Measurements from ENCODE around the gene DYSF.

Gene DYSF

GRCh38 chr2:71605173-71605641 lies 151.8 kb downstream of the DYSF start:
- DNase-seq: no peak

GRCh38 chr2:71605781-71606241 lies 152.4 kb downstream of the DYSF start:
- DNase-seq: no peak

DNA sequence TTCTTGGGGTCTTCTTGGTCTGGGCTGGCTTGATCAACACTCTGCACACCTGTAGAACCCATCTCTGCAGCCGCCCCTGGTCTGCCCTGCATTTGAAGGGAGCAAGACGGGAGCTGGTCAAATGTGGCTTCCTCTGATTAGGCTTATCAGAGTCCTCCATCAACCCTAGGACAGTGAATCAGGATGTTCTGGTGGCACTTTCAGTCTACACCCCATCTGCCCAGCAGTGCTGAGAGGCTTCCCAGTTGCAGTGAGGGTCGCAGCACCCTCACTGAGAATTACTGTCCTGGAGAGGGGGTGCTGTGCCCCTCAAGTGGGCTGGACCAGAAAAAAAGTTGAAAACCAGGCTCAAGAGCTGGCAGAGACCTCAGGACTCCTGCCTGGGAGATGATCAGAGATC lies 152.9 kb downstream of the DYSF start:
- DNase-seq: no peak

DNA sequence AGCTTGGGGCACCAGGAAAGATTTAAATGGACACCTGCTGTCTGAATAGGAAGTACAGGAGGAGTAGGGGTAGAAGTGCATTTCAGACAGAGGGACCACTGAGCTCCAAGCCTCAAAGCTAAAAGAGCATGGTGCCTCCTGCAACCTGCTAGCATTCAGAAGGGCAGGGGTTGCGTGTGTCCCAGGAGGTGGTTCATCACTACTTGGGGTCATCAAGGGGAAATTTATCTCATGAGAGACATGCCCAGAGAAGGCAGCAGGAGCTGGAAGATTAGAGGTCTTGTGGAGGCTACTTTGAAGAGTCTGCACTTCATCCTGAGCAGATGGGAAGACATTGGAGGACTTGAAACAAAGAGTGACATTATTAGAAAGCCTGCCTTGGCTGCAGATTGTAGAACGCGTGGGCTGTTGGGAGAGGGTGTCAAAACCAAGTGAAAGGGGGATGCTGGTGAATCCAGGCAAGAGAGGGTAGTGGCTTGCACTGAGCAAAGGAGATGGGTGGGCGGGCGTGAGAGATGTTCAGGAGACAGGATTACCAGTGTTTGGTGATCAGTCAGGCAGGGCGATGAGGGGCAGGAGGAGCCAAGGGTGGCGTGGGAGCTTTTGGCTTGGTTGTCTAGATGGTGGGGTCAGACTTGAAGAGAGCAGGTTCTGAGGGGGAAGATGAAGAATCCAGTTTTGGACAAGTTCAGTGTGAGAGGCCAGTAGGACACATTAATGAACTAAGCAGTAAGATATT lies 154.0 kb downstream of the DYSF start:
- no peak for DNase-seq

GRCh38 chr2:71608034-71608433 lies 154.7 kb downstream of the DYSF start:
- no peak for DNase-seq

DNA sequence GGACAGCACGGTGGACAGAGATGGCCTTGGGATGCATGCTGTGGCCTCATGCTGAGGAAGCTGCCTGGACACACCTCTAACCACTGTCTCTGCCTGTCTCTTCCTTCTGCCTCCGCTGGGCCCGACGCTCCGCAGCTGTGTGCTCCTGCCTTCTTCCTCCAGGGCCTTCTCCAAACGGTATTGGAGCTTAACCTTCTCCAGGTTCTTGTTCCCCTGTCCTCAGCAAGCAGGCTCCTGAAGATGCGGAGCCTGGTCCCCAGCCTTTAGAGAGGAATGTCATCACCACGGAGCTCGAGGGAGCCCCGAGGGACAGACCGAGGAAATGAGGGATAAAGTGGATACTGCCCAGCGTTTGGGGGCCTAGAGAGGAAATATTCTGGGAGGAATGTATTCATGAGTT lies 155.1 kb downstream of the DYSF start:
- DNase-seq: no peak

GRCh38 chr2:71609029-71609428 lies 155.7 kb downstream of the DYSF start:
- no peak for DNase-seq

DNA sequence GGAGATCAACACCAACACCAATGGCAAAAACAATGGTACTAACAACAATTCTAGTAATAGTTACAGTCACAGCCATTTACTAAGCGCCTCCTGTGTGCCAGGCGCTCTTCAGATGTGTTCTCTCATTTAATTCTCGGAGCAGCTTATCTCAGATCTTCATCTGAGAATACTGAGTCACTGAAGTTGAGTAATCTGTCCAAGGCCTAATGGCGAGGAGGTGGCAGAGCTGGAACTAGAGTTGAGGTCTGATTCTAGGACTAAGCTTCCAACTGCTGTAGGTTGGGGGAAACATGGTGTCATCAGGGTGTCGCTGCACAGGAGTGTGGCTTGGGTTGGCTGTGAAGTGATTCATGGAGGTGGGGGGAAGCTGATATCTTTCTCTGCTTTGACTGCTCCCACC lies 156.1 kb downstream of the DYSF start:
- no peak for DNase-seq

- DNase-seq: no peak
Observed at GRCh38 chr2:71609958-71610357, 156.6 kb downstream of the DYSF start.

- DNase-seq: no peak
Observed at GRCh38 chr2:71610671-71611070, 157.3 kb downstream of the DYSF start.

DNA sequence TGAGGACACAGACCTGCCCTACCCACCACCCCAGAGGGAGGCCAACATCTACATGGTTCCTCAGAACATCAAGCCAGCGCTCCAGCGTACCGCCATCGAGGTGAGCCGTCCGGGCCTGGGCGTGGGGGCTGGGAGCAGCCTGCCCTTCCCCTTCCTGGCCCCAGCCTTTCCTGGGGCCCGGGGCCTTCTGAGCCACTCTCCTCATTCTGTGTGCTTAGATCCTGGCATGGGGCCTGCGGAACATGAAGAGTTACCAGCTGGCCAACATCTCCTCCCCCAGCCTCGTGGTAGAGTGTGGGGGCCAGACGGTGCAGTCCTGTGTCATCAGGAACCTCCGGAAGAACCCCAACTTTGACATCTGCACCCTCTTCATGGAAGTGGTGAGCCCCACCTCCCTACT lies 157.9 kb downstream of the DYSF start:
- no peak for DNase-seq

DNA sequence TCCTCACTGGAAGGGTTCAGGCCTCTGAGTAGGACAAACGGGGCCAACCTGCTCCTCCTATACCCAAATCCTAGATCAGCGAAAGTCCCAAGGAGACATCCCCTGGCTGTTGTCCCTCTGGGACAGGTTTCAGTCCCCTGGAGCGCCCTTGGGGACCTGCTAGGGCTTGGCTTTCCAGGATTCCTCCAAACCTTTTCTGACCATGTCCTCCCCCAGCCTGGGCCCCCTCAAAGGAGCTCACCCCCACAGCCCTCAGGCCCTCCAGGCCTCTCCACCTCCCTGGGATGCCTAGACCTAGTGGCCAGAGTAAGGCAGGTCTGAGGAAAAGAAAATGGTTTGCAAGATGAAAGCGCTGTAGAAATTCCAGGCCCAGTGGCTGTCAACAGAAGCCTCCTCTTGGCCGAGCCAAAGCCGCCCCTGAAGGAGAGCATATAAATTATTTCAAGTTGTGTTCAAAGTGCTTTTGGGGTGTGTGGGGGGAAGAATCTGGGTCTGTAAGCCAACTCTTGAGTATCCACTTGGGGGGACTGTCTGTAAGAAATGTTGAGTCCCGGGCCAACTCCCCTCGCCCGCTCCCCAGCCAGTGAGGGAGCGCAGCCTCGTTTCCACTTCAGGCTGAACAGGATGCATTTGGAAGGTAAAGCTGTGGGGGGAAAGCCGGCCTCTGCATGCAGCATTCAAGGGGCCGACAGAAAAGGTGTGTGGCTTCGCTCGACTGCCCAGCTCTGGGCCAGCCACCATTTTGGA lies 158.6 kb downstream of the DYSF start:
- no peak for DNase-seq

DNA sequence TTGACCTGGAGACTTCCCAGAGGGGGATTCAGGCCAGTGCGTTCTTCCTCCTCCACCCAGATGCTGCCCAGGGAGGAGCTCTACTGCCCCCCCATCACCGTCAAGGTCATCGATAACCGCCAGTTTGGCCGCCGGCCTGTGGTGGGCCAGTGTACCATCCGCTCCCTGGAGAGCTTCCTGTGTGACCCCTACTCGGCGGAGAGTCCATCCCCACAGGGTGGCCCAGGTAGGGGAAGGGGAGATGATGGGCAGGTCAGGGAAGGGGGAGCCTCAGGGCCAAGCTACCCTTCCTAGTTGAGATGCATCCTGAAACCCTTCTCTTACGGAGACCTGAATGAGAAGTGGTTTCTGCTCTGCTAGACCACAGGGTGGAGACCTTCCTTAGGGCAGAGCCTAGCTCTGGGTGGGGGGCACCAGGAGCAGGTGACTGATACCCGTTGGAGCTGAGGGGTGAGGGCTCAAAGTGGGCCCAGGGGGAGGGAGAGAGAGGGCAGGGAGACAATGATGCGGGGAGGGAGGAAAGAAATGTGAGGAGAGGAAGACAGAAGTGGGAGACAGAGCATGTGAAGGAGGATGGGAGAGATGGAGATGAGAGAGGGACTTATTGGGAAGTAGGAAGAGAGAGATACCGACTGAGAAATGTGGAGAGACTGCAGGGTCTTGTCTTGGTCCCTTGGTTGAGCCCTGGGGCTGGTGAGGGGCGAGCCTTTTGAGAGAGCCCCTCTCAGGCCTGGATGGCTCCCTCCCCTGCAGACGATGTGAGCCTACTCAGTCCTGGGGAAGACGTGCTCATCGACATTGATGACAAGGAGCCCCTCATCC lies 159.4 kb downstream of the DYSF start:
- DNase-seq: no peak

- no peak for DNase-seq
Observed at GRCh38 chr2:71613403-71613952, 160.1 kb downstream of the DYSF start.

- no peak for DNase-seq
Observed at GRCh38 chr2:71613953-71614925, 160.9 kb downstream of the DYSF start.

DNA sequence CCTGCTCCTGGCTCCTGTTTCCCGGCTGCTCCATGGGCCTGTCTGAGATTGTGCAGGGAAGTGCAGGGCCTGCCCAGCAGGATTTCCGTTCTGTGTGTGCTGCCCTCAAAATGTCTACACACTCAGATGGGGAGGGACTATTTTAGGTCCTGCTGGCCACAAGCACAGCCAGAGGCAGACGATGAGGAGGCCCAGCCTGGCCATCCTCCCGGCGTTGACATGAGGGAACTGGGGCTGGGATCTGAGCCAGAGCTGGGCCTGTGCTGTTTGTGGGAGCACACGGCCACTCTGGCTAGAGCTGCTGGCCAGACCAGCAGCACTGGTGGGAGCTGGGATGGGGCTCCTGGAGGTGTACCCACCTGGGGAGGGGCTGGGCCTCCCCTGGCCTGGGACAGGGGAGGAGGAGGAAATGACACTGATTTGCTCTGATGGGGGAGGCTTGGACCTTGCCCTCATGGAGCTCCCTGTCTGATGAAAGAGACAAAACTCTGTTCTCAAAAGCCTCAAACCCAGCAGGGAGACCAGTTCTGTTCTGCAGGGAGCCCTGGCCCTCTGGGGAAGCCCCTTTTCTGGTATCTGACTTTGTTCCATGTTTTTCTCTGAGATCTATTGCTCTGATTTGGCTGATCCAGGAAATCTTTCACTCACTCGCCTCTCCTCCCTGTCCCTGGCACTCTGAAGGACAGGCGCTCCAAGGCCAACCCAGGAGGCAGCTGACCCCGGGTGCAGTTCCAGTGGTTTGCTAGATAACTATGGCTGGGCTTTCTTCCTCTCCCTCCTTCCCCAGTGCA lies 161.8 kb downstream of the DYSF start:
- no peak for DNase-seq

DNA sequence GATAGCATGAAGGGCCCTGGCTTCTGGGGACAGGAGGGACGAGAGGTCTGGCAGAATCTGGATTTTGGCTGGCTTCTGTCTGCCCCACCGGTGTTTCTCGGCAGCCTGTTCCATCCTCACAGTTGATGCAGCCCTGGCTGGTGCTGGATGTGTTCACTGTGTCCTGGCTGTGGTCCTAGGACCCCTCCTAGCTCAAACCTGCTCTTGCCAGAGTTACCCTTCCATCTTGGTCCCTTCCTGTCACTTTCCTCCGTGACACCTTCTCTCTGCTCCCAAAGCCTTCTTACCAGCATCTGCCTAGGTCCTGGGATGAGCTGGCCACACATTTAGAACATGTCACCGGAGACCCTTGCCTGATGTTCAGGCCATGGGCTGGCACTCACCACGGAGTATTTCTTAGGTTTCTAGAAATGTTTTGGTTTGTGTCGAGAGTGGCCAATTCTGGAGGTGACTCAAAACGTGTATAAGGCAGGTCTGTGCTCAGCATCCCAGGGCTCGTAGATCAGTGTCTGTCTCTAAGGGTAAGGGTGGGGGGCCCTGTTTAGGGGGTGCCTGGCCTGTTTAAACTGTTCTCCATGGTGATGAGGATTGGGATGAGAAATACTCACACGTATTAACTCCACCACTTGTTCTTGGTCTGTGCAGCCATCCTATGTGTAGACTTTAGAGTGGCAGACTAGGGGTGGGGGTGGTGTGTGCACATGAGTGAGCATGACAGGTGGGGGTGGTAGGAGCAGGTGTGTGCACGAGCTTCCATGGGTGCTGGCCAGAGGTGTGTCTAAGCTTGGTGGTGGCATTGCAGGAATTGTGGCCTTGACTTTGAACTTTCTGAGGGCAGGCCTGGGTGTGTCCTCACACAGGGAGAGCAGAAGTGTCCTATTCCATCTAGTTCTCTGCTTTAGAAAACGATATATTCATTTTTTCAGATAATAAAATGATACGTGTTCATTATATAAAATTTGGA lies 162.7 kb downstream of the DYSF start:
- DNase-seq: no peak

DNA sequence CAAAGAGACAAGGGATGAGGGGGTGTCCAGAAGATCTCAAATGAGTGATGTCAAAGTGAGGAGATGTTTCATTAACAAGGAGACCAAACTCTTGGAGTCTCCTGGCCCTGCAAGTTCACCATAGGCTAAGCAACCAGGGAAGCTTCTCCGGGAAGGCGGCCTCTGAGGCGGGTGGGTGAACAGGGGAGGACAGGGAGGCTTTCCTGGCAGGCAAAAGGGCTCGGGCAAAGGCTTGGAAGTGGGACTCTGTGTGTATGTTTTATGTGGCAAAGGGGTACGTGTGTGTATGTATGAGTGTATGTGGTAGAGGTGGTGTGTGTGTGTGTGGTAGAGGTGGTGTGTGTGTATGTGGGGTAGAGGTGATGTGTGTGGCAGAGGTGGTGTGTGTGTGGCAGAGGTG lies 163.9 kb downstream of the DYSF start:
- DNase-seq: no peak

- no peak for DNase-seq
Observed at GRCh38 chr2:71618327-71619113, 165.2 kb downstream of the DYSF start.

Data from NCI-H2029 (cell line).